Suprapubic skin (tissue), 4 donors: ENCODE results near the gene CRY1.

ENCODE experiments used
- CTCF ChIP-seq, 2 donors: fragments of 200-600 bp in 1 of 2; fragments of 450-650 bp in 1 of 2; sonication (generic) in 1 of 2; IDR thresholded peaks; one replicate each; pipeline ENCODE4 v1.5.1; 2016 to 2019; ENCODE audit warnings: antibody characterized with exemption in 2 of 2, mild to moderate bottlenecking in 1 of 2, moderate library complexity in 1 of 2
- EP300 ChIP-seq: sonication (generic); formaldehyde crosslinking; IDR thresholded peaks from one replicate; pipeline ENCODE4 v1.6.1; 2017; ENCODE audit warnings: antibody characterized with exemption
- POLR2AphosphoS5 ChIP-seq, 3 donors: sonication (generic); formaldehyde crosslinking; IDR thresholded peaks; one replicate each; pipeline ENCODE4 v1.6.1; 2017; ENCODE audit warnings: antibody characterized with exemption in 3 of 3

GRCh38 chr12:107031061-107031460 lies 62.3 kb downstream of the CRY1 start:
- TF ChIP-seq EP300, result no peak
- no peak for TF ChIP-seq CTCF (IDR thresholded peaks at IDR 0.05)
- no peak for TF ChIP-seq POLR2AphosphoS5 (IDR thresholded peaks at IDR 0.05)
